Thymus (tissue), 11 donors: Measurements from ENCODE around the gene LRP11. TPM values are rescaled to one million over a fixed set of nuclear protein-coding genes. Genes with fewer than 3 reads are reported as not detected.
"Not testable (repeated sequence)": the region's sequence is repeated elsewhere in the genome, so short reads cannot be mapped to it uniquely, and the experiment has no call there.

ENCODE experiments used
- DNase-seq, 9 donors: peaks; one replicate each; pipeline ENCODE4 v3.0.0-alpha.2; 2013; ENCODE audit warnings: low spot score in 9 of 9, low read depth in 6 of 9, missing footprints in 1 of 9
- H3K27ac ChIP-seq, 2 donors: one replicate each; pipeline ENCODE4 v1.5.1; 2013; ENCODE audit warnings: control low read depth in 1 of 2, low read depth in 1 of 2, low read length in 1 of 2, mild to moderate bottlenecking in 1 of 2, moderate library complexity in 1 of 2
- H3K27me3 ChIP-seq, 2 donors: one replicate each; pipeline ENCODE4 v1.5.1; 2013; ENCODE audit warnings: low read length in 1 of 2; ENCODE audit not compliant: control insufficient read depth in 2 of 2, insufficient read depth in 1 of 2
- H3K36me3 ChIP-seq, 2 donors: one replicate each; pipeline ENCODE4 v1.5.1; 2013; ENCODE audit warnings: low read length in 1 of 2, mild to moderate bottlenecking in 1 of 2, moderate library complexity in 1 of 2; ENCODE audit not compliant: control insufficient read depth in 2 of 2, insufficient read depth in 2 of 2
- H3K4me1 ChIP-seq, 2 donors: one replicate each; pipeline ENCODE4 v1.5.1; 2013; ENCODE audit warnings: low read length in 2 of 2; ENCODE audit not compliant: control insufficient read depth in 2 of 2, insufficient read depth in 2 of 2
- H3K4me3 ChIP-seq, 2 donors: one replicate each; pipeline ENCODE4 v1.5.1; 2013; ENCODE audit warnings: low read length in 2 of 2, control low read depth in 1 of 2, mild to moderate bottlenecking in 1 of 2
- H3K9me3 ChIP-seq, 2 donors: one replicate each; pipeline ENCODE4 v1.5.1; 2013; ENCODE audit warnings: low read length in 1 of 2, mild to moderate bottlenecking in 1 of 2; ENCODE audit not compliant: control insufficient read depth in 2 of 2, insufficient read depth in 1 of 2
- WGBS: extraction: QIAGEN DNeasy Blood & Tissue Kit; methylation state at CpG from one replicate; pipeline ENCODE4 v1.1.7; 2013; 5-methylcytosine and 5-hydroxymethylcytosine counted together
- polyA plus RNA-seq: library from polyadenylated mRNA; stranded (reverse); fragments of 200-250 nt; gene quantifications from one replicate; pipeline ENCODE4 v1.2.3, GENCODE V29; 2013
- total RNA-seq: library from RNA; stranded (reverse); fragments of 120-200 nt; gene quantifications from one replicate; pipeline ENCODE4 v1.2.4, GENCODE V29; 2013
- donor health status: healthy.

Gene LRP11
- total and polyA plus RNA-seq, 2 donors, result 2.0 to 10.3 TPM

- Histone ChIP-seq H3K4me1 (no peaks in the 10 kb centered on the region), H3K9me3 (no peaks in the 10 kb centered on the region), H3K4me3 (no peak overlapping the region), H3K27me3 (peaks cover 0 to 50% of the 10 kb centered on the region in 2 donors), H3K27ac (no peak overlapping the region), H3K36me3 (no peaks in the 10 kb centered on the region)
- 82% methylated on average over 10 of the region's 10 CpGs for WGBS
- DNase-seq, result no peak
These were observed 7.7 kb downstream of the LRP11 start for GRCh38 chr6:149856256-149856994.

GRCh38 chr6:149855741-149856140 is 8.4 kb downstream of the LRP11 start:
- no peak for DNase-seq
- no peaks in the 10 kb centered on the region for H3K4me1 ChIP-seq
- 91% methylated on average over 2 of the region's 2 CpGs for WGBS
- H3K4me3 ChIP-seq, result no peak overlapping the region
- no peaks in the 10 kb centered on the region for H3K36me3 ChIP-seq
- no peaks in the 10 kb centered on the region for H3K9me3 ChIP-seq
- H3K27ac ChIP-seq, result no peak overlapping the region
- peaks cover 0 to 48% of the 10 kb centered on the region in 2 donors for H3K27me3 ChIP-seq

GRCh38 chr6:149855040-149855654 is 9.0 kb downstream of the LRP11 start:
- Histone ChIP-seq H3K9me3 (no peaks in the 10 kb centered on the region), H3K4me3 (no peak overlapping the region), H3K36me3 (no peaks in the 10 kb centered on the region), H3K4me1 (no peaks in the 10 kb centered on the region), H3K27ac (no peak overlapping the region), H3K27me3 (peaks cover 0 to 44% of the 10 kb centered on the region in 2 donors)
- 96% methylated on average over 5 of the region's 5 CpGs for WGBS
- DNase-seq, result no peak

- Histone ChIP-seq H3K27ac (no peak overlapping the region), H3K9me3 (no peaks in the 10 kb centered on the region), H3K27me3 (peaks cover 0 to 44% of the 10 kb centered on the region in 2 donors), H3K4me3 (no peak overlapping the region), H3K4me1 (no peaks in the 10 kb centered on the region), H3K36me3 (no peaks in the 10 kb centered on the region)
- 88% methylated on average over 6 of the region's 6 CpGs for WGBS
- DNase-seq, result no peak
These were observed 9.6 kb downstream of the LRP11 start for GRCh38 chr6:149854532-149854931.

- not testable (repeated sequence) for H3K27ac ChIP-seq, H3K36me3 ChIP-seq
These were observed 10.1 kb downstream of the LRP11 start for GRCh38 chr6:149854017-149854416.

GRCh38 chr6:149852881-149853280 is 11.3 kb downstream of the LRP11 start:
- Histone ChIP-seq H3K4me1 (no peaks in the 10 kb centered on the region), H3K36me3 (no peaks in the 10 kb centered on the region), H3K27ac (no peak overlapping the region), H3K27me3 (peaks cover 0 to 44% of the 10 kb centered on the region in 2 donors), H3K4me3 (no peak overlapping the region), H3K9me3 (no peaks in the 10 kb centered on the region)
- no peak for DNase-seq
- WGBS, result 80% methylated on average over 12 of the region's 12 CpGs

More at GRCh38 chr6:149854017-149854416, 10.1 kb downstream of the LRP11 start:
- not testable (repeated sequence) for H3K4me1 ChIP-seq, H3K9me3 ChIP-seq, H3K4me3 ChIP-seq, DNase-seq
- 98% methylated on average over 4 of the region's 4 CpGs for WGBS
- peaks cover 0 to 44% of the 10 kb centered on the region in 2 donors for H3K27me3 ChIP-seq

- no peak overlapping the region for H3K4me3 ChIP-seq
- H3K27me3 ChIP-seq, result peaks cover 0 to 43% of the 10 kb centered on the region in 2 donors
- WGBS, result 10% methylated on average over 6 of the region's 6 CpGs
- H3K9me3 ChIP-seq, result no peaks in the 10 kb centered on the region
- no peaks in the 10 kb centered on the region for H3K4me1 ChIP-seq
- H3K27ac ChIP-seq, result no peak overlapping the region
- peak in 1 of 9 donors; percentile 12 for DNase-seq
- H3K36me3 ChIP-seq, result no peaks in the 10 kb centered on the region
These were observed 12.0 kb downstream of the LRP11 start for GRCh38 chr6:149852180-149852579.

- DNase-seq, result no peak
- no peak overlapping the region for H3K27ac ChIP-seq
- 72% methylated on average over 5 of the region's 5 CpGs for WGBS
These were observed 12.6 kb downstream of the LRP11 start for GRCh38 chr6:149851461-149852110.

GRCh38 chr6:149848343-149848742 is 15.8 kb downstream of the LRP11 start:
- not testable (repeated sequence) for H3K4me3 ChIP-seq, DNase-seq, H3K4me1 ChIP-seq, H3K9me3 ChIP-seq, H3K27ac ChIP-seq, H3K36me3 ChIP-seq
- H3K27me3 ChIP-seq, result peaks cover 0 to 28% of the 10 kb centered on the region in 2 donors
- 84% methylated on average over 4 of the region's 4 CpGs for WGBS

More at GRCh38 chr6:149851461-149852110, 12.6 kb downstream of the LRP11 start:
- no peaks in the 10 kb centered on the region for H3K4me1 ChIP-seq
- H3K9me3 ChIP-seq, result no peaks in the 10 kb centered on the region
- H3K27me3 ChIP-seq, result peaks cover 0 to 40% of the 10 kb centered on the region in 2 donors
- no peak overlapping the region for H3K4me3 ChIP-seq
- H3K36me3 ChIP-seq, result no peaks in the 10 kb centered on the region
